Neural progenitor cell (in vitro differentiated cells): ENCODE results near the gene TANC1.

Experiments
- CTCF ChIP-seq: fragments of 200-600 bp; sonication (generic); IDR thresholded peaks from 2 replicates; pipeline ENCODE4 v1.5.1; 2017; ENCODE audit warnings: antibody characterized with exemption, mild to moderate bottlenecking
- EZH2 ChIP-seq: fragments of 200-600 bp; sonication (generic); IDR thresholded peaks from 2 replicates; pipeline ENCODE4 v1.6.1; 2017; ENCODE audit warnings: antibody characterized with exemption, mild to moderate bottlenecking, moderate library complexity
- EZH2phosphoT487 ChIP-seq: fragments of 200-600 bp; sonication (generic); IDR thresholded peaks from 2 replicates; pipeline ENCODE4 v1.6.1; 2017; ENCODE audit warnings: antibody characterized with exemption

GRCh38 chr2:159090514-159091201 is 122.2 kb downstream of the TANC1 start:
- TF ChIP-seq CTCF, result no peak
- no peak for TF ChIP-seq EZH2
- TF ChIP-seq EZH2phosphoT487, result no peak
